ENCODE results near the gene VPS8.

The VPS8 gene

GRCh38 chr3:184811999-184812661 is at the start of gene VPS8:
VPS8 (plus strand) TSS chr3:184812166; CDS start chr3:184824633, 12,467 bp downstream.
- no peak for FAIRE-seq

DNA sequence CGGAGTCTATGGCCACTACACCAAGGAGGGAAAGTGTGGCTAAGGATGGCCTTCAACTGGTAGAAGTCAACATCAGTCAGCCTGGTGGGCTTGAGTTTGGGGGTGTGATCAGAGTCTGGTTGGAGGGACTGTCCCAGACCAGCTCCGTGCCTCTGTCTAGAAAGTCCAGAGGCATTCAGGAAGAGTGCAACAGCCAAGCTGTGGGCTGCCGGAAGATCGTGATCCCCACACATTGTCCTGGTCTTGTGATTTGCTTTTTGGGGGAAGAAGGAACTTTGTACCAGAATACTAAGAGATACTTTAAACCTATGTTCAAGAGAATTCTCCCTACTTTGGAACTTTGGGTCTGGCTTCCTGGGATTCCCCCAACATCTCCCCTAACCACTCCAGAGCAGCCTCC is 47.8 kb upstream of the VPS8 start:
- FAIRE-seq = no peak

- no peak for FAIRE-seq
Observed at GRCh38 chr3:184765047-184765729, 46.8 kb upstream of the VPS8 start.

- FAIRE-seq = no peak
Observed at GRCh38 chr3:184765730-184766074, 46.3 kb upstream of the VPS8 start.

DNA sequence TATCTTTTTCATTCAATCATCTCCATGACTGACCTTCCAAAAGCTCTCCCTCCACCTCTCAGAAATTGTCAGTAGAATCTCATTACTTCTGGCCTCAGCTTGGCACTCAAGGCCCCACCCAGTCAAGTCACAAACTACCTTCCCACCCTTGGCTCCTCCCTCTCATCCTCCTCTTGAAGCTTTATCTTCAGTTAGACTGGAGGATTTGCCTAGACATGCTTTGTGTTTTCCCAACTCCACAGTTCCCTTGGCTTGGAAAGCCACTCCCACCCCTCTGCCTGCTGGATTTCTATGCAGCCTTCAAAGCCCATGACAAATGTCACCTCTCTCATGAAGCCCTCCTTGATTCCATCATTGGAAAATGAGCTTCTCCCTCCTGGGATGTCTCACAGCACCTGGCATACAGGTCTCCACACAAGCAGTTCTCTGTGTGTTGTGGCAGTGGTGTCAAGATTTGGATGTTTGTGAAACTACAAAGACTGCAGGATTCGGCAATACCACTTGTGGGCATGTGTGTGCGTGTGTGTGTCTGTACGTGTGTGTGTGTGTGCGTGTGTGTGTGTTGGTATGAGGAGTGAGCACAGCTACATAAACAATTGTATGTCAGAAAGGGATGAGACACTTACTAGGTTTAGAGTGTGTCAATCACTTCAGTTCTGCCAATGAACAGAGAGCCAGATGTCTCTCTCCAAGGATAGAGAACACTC is 45.3 kb upstream of the VPS8 start:
- FAIRE-seq = no peak

- no peak for FAIRE-seq
Observed at GRCh38 chr3:184767377-184767776, 44.6 kb upstream of the VPS8 start.

DNA sequence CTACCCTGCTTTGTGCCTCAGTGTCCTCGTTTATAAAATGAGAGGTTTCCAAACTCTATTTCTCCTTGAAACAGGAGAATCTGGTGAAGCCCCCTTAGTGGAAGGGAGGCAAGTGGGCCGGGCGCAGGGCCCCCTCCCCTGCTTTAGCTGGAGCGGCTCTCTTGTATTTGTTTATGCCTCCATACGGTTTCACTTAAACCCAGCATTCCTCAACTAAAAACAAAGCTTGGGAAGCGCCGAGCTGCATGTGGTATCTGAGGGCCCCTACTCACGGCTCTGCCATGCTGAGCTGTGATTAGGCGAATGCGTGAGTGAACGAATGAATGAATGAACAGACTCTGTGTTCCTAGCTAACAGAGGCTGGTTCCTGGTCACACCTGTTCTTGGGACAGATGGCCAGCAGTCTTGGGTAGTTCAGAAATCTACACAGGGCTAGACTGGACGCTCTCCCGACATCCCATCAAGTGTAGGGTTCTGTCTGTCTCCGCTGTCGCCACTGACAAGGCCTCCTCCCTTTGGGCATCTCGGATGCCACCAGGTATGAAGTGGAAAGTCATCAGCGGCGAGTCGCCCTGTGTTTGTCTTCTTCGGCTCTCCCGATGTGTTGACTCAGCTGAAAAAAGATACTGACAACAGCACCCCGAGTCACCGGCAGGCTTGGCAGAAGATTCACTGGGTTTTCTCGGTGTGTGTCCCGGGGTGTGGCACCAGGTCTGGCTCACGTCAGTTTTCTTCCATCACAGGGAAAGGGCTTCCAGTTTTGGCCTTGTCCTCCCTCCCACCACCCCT is 42.4 kb upstream of the VPS8 start:
- FAIRE-seq = no peak

DNA sequence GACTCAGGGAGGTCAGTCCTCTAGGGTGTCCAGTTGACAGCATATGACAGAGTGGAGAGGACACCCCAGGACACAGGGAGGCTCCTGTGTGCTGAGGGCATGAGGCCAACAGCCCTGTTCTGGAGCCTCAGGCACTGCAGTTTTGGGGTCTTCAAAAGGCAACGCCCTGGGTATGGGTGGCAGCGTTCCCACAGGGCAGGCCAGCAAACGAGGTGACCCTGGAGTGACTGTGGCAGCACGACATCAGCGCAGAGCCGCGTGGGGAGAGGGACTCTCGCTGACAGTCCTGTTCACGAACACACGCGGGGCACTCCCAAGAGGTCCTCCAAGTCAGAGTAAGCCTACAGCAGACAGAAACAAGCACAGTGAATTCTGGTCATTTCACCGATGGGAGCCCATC is 41.4 kb upstream of the VPS8 start:
- FAIRE-seq = no peak

- no peak for FAIRE-seq
Observed at GRCh38 chr3:184771301-184772127, 40.5 kb upstream of the VPS8 start.

- no peak for FAIRE-seq
Observed at GRCh38 chr3:184772667-184773272, 39.2 kb upstream of the VPS8 start.

DNA sequence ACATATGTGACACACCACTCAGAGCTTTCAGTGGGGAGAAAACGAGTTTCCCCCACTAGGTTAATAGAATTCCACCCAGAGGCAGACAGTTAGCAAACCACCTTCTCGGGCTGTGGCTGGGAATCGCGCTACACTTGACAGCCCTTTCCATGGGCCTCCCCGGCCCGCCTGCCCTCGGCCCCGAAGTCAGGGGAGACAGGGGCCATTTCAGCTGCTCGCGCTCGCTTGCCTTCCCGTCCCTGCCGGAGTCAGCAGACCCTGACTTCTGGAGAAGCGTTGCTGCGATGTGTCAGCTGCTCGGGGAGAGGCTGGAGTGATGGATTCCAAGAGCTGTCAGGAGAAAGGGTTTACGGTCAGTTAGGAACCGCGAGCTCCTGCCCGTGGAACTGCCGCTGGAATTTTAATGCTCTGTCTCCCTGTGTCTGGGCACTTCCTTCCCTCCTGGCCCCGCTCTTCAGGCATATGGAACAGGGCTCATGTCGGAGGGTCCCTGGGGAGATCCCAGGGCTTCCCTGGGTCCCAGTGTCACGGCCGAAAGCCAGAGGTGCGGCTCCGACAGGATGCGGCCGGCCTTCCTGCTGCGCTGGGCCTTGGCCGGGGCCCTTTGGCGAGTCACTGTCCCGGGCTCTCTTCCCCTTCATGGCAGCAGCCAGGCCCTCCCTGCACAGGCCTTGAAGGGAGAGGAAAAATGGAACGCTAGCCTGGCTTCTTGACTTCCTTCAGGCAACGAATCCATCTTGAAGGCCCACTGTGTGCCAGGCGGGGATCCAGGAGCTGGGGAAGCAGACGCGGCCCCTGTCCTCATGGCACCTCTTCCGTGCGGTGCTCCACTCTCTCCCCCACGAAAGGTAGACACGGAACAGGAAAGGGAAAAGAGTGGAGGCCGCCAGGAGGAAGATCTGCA is 38.4 kb upstream of the VPS8 start:
- no peak for FAIRE-seq

DNA sequence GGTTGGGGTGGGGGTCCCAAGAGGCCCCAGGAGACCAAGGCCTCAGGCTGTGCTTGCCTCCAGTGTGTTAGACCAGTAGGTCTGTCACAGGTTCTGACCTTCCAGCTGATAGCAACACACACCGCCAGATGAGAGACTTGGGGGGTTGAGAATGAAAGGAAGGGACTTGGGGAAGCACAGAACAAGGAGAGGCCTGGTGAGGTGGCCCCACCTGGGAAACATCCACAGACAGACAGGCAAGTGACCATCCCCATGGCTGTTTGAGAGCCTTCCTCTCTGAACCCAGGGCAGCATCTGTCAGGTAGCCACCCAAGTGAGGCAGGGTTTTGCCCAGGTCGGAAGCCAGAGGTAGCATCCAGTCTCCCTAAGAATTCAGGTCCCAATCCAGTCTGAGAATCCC is 35.0 kb upstream of the VPS8 start:
- no peak for FAIRE-seq

- no peak for FAIRE-seq
Observed at GRCh38 chr3:184777566-184778356, 34.2 kb upstream of the VPS8 start.

DNA sequence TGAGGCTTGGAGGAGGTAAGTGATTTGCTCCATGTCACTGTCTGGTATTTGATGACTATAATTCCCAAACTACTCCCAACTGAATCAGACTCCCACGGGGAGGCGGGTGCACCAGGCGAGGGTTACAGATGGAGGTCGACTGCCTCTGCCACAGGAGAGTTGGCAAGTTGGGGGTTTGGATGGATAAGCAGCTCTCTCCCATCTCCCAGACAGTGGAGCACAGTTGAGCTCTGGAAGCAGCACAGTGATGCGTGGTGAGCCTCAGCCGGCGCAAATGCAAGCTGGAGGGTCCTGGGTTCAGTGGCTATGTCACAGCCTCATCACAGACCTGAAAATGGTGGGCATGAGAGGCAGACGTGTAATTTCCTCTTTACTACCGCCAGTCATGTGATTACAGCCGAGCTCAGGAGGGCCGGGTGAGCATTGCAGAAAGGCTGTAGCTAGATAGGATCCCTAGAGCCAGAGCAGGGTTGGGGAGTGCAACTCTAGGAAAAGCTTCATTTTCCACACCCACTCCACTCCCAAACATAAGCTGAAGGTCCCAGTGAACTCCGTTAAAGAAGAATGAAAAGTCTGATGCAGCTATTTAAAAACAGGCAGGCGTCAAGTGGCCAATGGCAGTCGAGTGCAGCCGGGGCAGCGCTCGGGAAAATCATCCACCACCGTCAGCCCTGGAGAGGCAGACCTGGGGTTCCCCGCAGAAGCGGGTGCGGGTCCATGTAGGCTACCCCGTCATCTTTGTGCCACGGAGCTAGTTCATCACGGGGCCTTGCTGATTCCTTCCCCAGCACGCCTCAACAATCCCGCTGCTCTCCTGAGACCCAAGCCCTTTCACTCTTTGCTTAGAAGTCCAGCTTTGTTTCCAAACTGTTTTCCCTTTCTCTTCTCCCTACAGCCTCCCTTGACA is 33.3 kb upstream of the VPS8 start:
- no peak for FAIRE-seq

GRCh38 chr3:184780981-184781515 is 30.9 kb upstream of the VPS8 start:
- no peak for FAIRE-seq

DNA sequence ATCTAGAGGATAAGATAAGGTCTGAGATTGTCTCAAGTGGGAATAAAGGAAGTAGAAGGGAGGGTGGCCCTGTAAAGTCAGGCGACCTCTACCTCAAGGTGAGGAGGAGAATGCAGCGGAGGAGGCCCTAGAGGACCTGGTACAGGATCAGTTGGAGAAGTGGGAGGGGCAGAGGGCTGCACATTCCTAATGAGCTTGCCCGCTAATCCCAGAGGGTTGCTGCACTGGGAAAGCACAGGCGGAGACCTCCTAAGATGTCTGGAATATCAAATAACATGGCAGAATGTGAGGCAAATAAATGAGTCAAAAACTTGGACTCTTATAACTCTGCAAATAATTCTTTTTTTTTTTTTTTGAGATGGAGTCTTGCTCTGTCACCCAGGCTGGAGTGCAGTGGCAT is 30.2 kb upstream of the VPS8 start:
- FAIRE-seq = no peak

DNA sequence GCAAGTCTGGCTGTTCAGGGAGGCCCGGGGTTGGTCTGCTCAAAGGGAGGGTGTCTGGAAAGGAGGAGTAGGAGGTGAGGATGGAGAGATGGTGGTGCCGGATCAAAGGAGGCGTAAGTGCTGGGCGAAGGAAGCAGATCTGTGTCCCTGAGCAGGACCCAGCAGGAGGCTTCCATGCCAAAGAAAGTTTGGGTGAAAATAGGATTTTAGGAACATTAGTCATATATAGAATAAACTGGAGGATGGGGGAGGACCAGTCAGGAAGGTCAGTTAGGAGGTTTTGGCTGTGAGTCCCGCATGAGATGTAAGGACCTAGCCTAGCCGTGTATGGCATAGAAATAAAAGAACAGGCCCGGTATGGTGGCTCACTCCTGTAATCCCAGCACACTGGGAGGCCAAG is 28.6 kb upstream of the VPS8 start:
- no peak for FAIRE-seq

DNA sequence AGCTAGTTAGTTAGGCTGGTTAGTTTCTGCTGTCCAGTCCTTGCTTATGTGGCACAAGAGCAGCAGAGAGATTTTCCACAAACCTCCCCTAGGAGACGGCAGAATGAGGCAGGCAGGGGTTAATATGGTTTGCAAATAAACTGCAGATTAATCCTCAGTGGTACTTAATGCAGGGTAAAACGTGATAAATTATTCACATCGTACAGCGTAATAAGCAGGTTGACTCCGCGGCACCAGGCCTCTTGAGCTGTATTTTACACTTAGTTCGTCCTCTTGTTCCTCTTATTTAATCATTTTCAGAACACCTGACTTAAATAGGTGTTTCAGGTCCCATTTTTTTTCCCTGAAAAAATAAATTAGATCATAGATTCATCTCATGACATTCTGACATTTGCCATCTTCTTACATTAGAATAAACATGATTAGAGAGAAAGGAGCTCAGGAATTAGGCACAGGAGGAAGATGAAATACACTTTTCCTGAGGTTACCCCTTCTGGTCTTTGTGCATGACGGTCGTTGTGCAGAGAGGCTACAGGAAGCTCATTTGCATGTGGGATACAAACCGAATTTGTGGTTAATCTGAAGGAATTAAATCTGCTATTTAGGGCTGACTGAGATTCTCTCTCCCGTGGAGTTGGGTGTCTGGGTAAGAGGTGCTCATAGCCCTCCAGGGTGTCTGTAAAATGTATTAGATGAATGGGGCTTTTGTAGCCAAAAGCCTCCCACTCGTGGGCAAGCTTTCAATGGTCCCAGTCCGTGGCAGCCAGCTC is 27.1 kb upstream of the VPS8 start:
- FAIRE-seq = no peak

Measured in colon (tissue), 2 donors.